Measurements from ENCODE around the gene BRINP3. TPM values are rescaled to one million over a fixed set of nuclear protein-coding genes. Genes with fewer than 3 reads are reported as not detected.

Gene BRINP3
- total and polyA plus RNA-seq, 2 donors (not counting 3 experiments of a cell fraction or from before 2014, with no cell fraction given) = not detected

DNA sequence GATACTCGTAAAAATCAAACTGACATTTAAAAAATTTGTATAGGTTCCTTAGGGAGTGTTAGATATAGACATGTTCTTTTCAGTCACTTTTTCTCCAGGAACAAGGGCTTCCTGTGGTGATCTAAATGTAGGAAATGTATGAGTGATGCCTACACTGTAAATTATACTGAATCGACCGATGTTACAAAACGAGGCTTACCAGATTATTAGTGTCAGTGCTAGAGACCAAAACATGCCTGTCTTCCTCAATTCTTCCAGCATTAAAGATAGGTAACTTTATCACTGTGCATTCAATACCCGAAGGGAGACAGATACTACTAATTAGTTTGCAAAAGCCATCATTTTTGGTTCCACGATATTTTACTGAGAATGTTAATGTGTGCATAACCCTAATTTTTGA lies 86.1 kb downstream of the BRINP3 start:
- POLR2A ChIA-PET = no interaction called here
- TF ChIP-seq MYC (IDR thresholded peaks at IDR 0.05; ENCODE audit: low read depth, low read length) = no peak
- no peak for TF ChIP-seq GATA2 (IDR thresholded peaks at IDR 0.05; ENCODE audit: insufficient read depth, insufficient read length, low read depth, low read length)
- TF ChIP-seq POLR2AphosphoS5 (IDR thresholded peaks at IDR 0.05; ENCODE audit: insufficient read depth, low read depth, low read length) = no peak
- Histone ChIP-seq H3K79me2 (ENCODE audit: control insufficient read depth, insufficient read depth, low read length) (no peaks in the 10 kb centered on the region), H3K4me1 (ENCODE audit: control insufficient read depth, extremely low read depth, insufficient read depth, low read length) (no peaks in the 10 kb centered on the region), H3K36me3 (ENCODE audit: control insufficient read depth in 2 of 2, extremely low read depth in 1 of 2, insufficient read depth in 2 of 2, low read length in 2 of 2) (no peaks in the 10 kb centered on the region), H3K9ac (replicated peaks; ENCODE audit: extremely low read depth, insufficient read depth, low read length) (no peak overlapping the region), H3K9me1 (replicated peaks; ENCODE audit: control insufficient read depth, extremely low read depth, insufficient read depth, low read length) (peaks cover 2% of the 10 kb centered on the region), H2AFZ (ENCODE audit: low read depth, low read length) (no peak overlapping the region), H4K20me1 (replicated peaks; ENCODE audit: control insufficient read depth, extremely low read depth, insufficient read depth, low read length) (no peaks in the 10 kb centered on the region), H3K27ac (ENCODE audit: insufficient read depth, low read depth, low read length) (no peak overlapping the region), H3K9me3 (replicated peaks; ENCODE audit: control insufficient read depth, insufficient read depth, low read length) (no peaks in the 10 kb centered on the region), H3K4me2 (ENCODE audit: insufficient read depth, low read length) (no peak overlapping the region), H3K27me3 (ENCODE audit: control insufficient read depth in 2 of 2, insufficient read depth in 2 of 2, low read length in 2 of 2) (no peaks in the 10 kb centered on the region), H3K4me3 (replicated peaks in 1 of 3; ENCODE audit: insufficient read depth in 1 of 3, low read depth in 1 of 3, low read length in 3 of 3) (no peak overlapping the region)
- CTCF ChIA-PET = interaction anchor here (1.2 kb wide), 1 partner anchor 9 kb away, joined by 6 read pairs; no protein-coding TSS in a partner anchor
- DNase-seq (ENCODE audit: low read depth, low spot score) (no peak), FAIRE-seq (no peak)
- intact Hi-C loops (cut with micrococcal nuclease) = no loop called here
- no TSS peak for BruUV-seq (replicated peaks)
- dilution Hi-C loops (cut with MboI; ENCODE audit: extremely low pct_ligation_motif_present, low sequenced_read_pairs) = no loop called here

DNA sequence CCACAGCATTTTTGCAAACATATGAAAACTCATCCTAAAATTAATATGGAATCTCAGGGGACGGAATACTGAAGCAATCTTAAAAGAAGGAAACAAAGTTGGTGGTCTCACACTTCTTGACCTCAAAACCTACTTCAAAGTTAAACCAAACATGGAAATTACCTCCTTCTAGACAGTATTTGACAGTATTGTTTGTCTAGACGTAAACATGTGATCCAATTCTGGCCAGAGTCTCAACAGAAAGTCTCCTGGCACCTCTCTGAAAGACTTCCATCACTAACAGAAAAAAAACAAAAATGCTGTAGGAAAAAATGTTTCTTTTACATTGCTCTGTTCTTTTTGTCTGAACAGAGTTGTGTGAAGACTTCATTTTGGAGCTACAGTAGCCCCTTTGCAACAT lies 99.7 kb downstream of the BRINP3 start:
- no peak overlapping the region for H2AFZ ChIP-seq (ENCODE audit: low read depth, low read length)
- no peak overlapping the region for H3K9ac ChIP-seq (replicated peaks; ENCODE audit: extremely low read depth, insufficient read depth, low read length)
- H3K27ac ChIP-seq (ENCODE audit: insufficient read depth, low read depth, low read length) = no peak overlapping the region
- H4K20me1 ChIP-seq (replicated peaks; ENCODE audit: control insufficient read depth, extremely low read depth, insufficient read depth, low read length) = no peaks in the 10 kb centered on the region
- no peak for DNase-seq (ENCODE audit: low read depth, low spot score)
- no peaks in the 10 kb centered on the region for H3K36me3 ChIP-seq (ENCODE audit: control insufficient read depth in 2 of 2, extremely low read depth in 1 of 2, insufficient read depth in 2 of 2, low read length in 2 of 2)
- no peaks in the 10 kb centered on the region for H3K9me1 ChIP-seq (replicated peaks; ENCODE audit: control insufficient read depth, extremely low read depth, insufficient read depth, low read length)
- H3K4me1 ChIP-seq (ENCODE audit: control insufficient read depth, extremely low read depth, insufficient read depth, low read length) = no peaks in the 10 kb centered on the region
- POLR2A ChIA-PET = no interaction called here
- BruUV-seq (replicated peaks) = no TSS peak
- no peaks in the 10 kb centered on the region for H3K9me3 ChIP-seq (replicated peaks; ENCODE audit: control insufficient read depth, insufficient read depth, low read length)
- CTCF ChIA-PET = no interaction called here
- TF ChIP-seq FOS (IDR thresholded peaks at IDR 0.05; ENCODE audit: borderline replicate concordance, insufficient read depth, low read length) = no peak
- H3K79me2 ChIP-seq (ENCODE audit: control insufficient read depth, insufficient read depth, low read length) = no peaks in the 10 kb centered on the region
- dilution Hi-C loops (cut with MboI; ENCODE audit: extremely low pct_ligation_motif_present, low sequenced_read_pairs) = no loop called here
- H3K4me3 ChIP-seq (replicated peaks in 1 of 3; ENCODE audit: insufficient read depth in 1 of 3, low read depth in 1 of 3, low read length in 3 of 3) = no peak overlapping the region
- H3K4me2 ChIP-seq (ENCODE audit: insufficient read depth, low read length) = no peak overlapping the region
- intact Hi-C loops (cut with micrococcal nuclease) = no loop called here
- no peak for FAIRE-seq
- H3K27me3 ChIP-seq (ENCODE audit: control insufficient read depth in 2 of 2, insufficient read depth in 2 of 2, low read length in 2 of 2) = no peaks in the 10 kb centered on the region

Measured in endothelial cell of umbilical vein (primary cell).